Suprapubic skin (tissue), 4 donors: Measurements from ENCODE around the gene PPP2R2D. TPM values are rescaled to one million over a fixed set of nuclear protein-coding genes. Genes with fewer than 3 reads are reported as not detected.

Experiments
- DNase-seq, 2 donors: peaks; one replicate each; pipeline ENCODE4 v3.0.0-alpha.2; 2019; ENCODE audit warnings: low spot score in 2 of 2
- H3K27ac ChIP-seq: fragments of 200-600 bp; sonication (generic); one replicate; pipeline ENCODE4 v1.5.1; 2019
- H3K27me3 ChIP-seq: fragments of 200-600 bp; sonication (generic); one replicate; pipeline ENCODE4 v1.5.1; 2019
- H3K36me3 ChIP-seq: fragments of 200-600 bp; sonication (generic); one replicate; pipeline ENCODE4 v1.5.1; 2019
- H3K4me1 ChIP-seq: fragments of 200-600 bp; sonication (generic); one replicate; pipeline ENCODE4 v1.5.1; 2019
- H3K4me3 ChIP-seq: fragments of 200-600 bp; sonication (generic); one replicate; pipeline ENCODE4 v1.5.1; 2019; ENCODE audit warnings: mild to moderate bottlenecking
- H3K9me3 ChIP-seq: fragments of 200-600 bp; sonication (generic); one replicate; pipeline ENCODE4 v1.5.1; 2019
- CTCF ChIP-seq, 2 donors: fragments of 200-600 bp in 1 of 2; fragments of 450-650 bp in 1 of 2; sonication (generic) in 1 of 2; IDR thresholded peaks; one replicate each; pipeline ENCODE4 v1.5.1; 2016 to 2019; ENCODE audit warnings: antibody characterized with exemption in 2 of 2, mild to moderate bottlenecking in 1 of 2, moderate library complexity in 1 of 2
- EP300 ChIP-seq: sonication (generic); formaldehyde crosslinking; IDR thresholded peaks from one replicate; pipeline ENCODE4 v1.6.1; 2017; ENCODE audit warnings: antibody characterized with exemption
- POLR2A ChIP-seq, 2 donors: fragments of 450-650 bp; IDR thresholded peaks; one replicate each; pipeline ENCODE4 v1.6.1; 2017; ENCODE audit warnings: antibody characterized with exemption in 2 of 2, mild to moderate bottlenecking in 2 of 2, moderate library complexity in 2 of 2
- POLR2AphosphoS5 ChIP-seq, 3 donors: sonication (generic); formaldehyde crosslinking; IDR thresholded peaks; one replicate each; pipeline ENCODE4 v1.6.1; 2017; ENCODE audit warnings: antibody characterized with exemption in 3 of 3
- WGBS: methylation state at CpG from one replicate; pipeline ENCODE4 v1.1.5; 2018; 5-methylcytosine and 5-hydroxymethylcytosine counted together
- total RNA-seq, 4 donors: library from RNA; depleted of rRNA; stranded (reverse); fragments of >200 nt; gene quantifications; one replicate each; pipeline ENCODE4 v1.1.0, GENCODE V29; 2016

PPP2R2D gene
- total RNA-seq, 4 donors from 2014 or later, result 22.6 to 67.2 (median 30.1) TPM

- TF ChIP-seq CTCF (IDR thresholded peaks at IDR 0.05) (no peak), EP300 (no peak), POLR2A (IDR thresholded peaks at IDR 0.05) (no peak), POLR2AphosphoS5 (IDR thresholded peaks at IDR 0.05) (no peak)
- peaks cover 25% of the 10 kb centered on the region for H3K4me1 ChIP-seq
- no peaks in the 10 kb centered on the region for H3K27me3 ChIP-seq
- H3K36me3 ChIP-seq, result peaks cover 11% of the 10 kb centered on the region
- DNase-seq, result no peak
- WGBS, result 91% methylated on average over 16 of the region's 16 CpGs
- no peak overlapping the region for H3K4me3 ChIP-seq
- peaks cover under 1% of the 10 kb centered on the region for H3K9me3 ChIP-seq
- no peak overlapping the region for H3K27ac ChIP-seq
Measured at GRCh38 chr10:131930586-131931330, 29.9 kb downstream of the PPP2R2D start.

- H3K4me3 ChIP-seq, result no peak overlapping the region
- peaks cover 21% of the 10 kb centered on the region for H3K36me3 ChIP-seq
- no peak for DNase-seq
- no peaks in the 10 kb centered on the region for H3K27me3 ChIP-seq
- no peak overlapping the region for H3K27ac ChIP-seq
- WGBS, result 98% methylated on average over 13 of the region's 13 CpGs
- no peaks in the 10 kb centered on the region for H3K9me3 ChIP-seq
- TF ChIP-seq EP300, result no peak
- TF ChIP-seq POLR2A (IDR thresholded peaks at IDR 0.05), result no peak
- no peak for TF ChIP-seq POLR2AphosphoS5 (IDR thresholded peaks at IDR 0.05)
- TF ChIP-seq CTCF (IDR thresholded peaks at IDR 0.05), result no peak
- peaks cover 25% of the 10 kb centered on the region for H3K4me1 ChIP-seq
Measured at GRCh38 chr10:131931981-131932380, 31.2 kb downstream of the PPP2R2D start.

- H3K4me1 ChIP-seq, result peaks cover 20% of the 10 kb centered on the region
- WGBS, result 90% methylated on average over 18 of the region's 18 CpGs
- DNase-seq, result no peak
Measured at GRCh38 chr10:131933016-131933695, 32.3 kb downstream of the PPP2R2D start.

GRCh38 chr10:131933696-131934086 lies 32.9 kb downstream of the PPP2R2D start:
- H3K4me3 ChIP-seq, result no peak overlapping the region
- no peaks in the 10 kb centered on the region for H3K9me3 ChIP-seq
- 83% methylated on average over 2 of the region's 2 CpGs for WGBS
- no peak for TF ChIP-seq EP300
- no peak for TF ChIP-seq CTCF (IDR thresholded peaks at IDR 0.05)
- H3K36me3 ChIP-seq, result peaks cover 38% of the 10 kb centered on the region
- no peak for DNase-seq
- no peak overlapping the region for H3K27ac ChIP-seq
- peaks cover 15% of the 10 kb centered on the region for H3K4me1 ChIP-seq
- H3K27me3 ChIP-seq, result no peaks in the 10 kb centered on the region

More at GRCh38 chr10:131933016-131933695, 32.3 kb downstream of the PPP2R2D start:
- Histone ChIP-seq H3K27ac (no peak overlapping the region), H3K9me3 (no peaks in the 10 kb centered on the region), H3K36me3 (peaks cover 33% of the 10 kb centered on the region), H3K4me3 (no peak overlapping the region), H3K27me3 (no peaks in the 10 kb centered on the region)
- no peak for TF ChIP-seq POLR2AphosphoS5 (IDR thresholded peaks at IDR 0.05)
- TF ChIP-seq CTCF (IDR thresholded peaks at IDR 0.05), result no peak
- no peak for TF ChIP-seq EP300
- no peak for TF ChIP-seq POLR2A (IDR thresholded peaks at IDR 0.05)

- peaks cover 43% of the 10 kb centered on the region for H3K36me3 ChIP-seq
- H3K4me1 ChIP-seq, result peaks cover 11% of the 10 kb centered on the region
- H3K27ac ChIP-seq, result no peak overlapping the region
- 88% methylated on average over 8 of the region's 8 CpGs for WGBS
- H3K27me3 ChIP-seq, result no peaks in the 10 kb centered on the region
- H3K4me3 ChIP-seq, result no peak overlapping the region
- no peaks in the 10 kb centered on the region for H3K9me3 ChIP-seq
- no peak for DNase-seq
- TF ChIP-seq POLR2A (IDR thresholded peaks at IDR 0.05), result no peak
- TF ChIP-seq POLR2AphosphoS5 (IDR thresholded peaks at IDR 0.05), result no peak
- TF ChIP-seq EP300, result no peak
- TF ChIP-seq CTCF (IDR thresholded peaks at IDR 0.05), result no peak
Measured at GRCh38 chr10:131934769-131935168, 34.0 kb downstream of the PPP2R2D start.
